HCT116 (cell line): Measurements from ENCODE around the gene TGFBR3. TPM values are rescaled to one million over a fixed set of nuclear protein-coding genes. Genes with fewer than 3 reads are reported as not detected.

Experiments used
- ATAC-seq: fragments of 200-7000 bp; cut with Tn5 transposase; 2 replicates; pipeline ENCODE4 v1.9.1; 2020; ENCODE audit warnings: mild to moderate bottlenecking, moderate library complexity
- BruUV-seq: library from RNA; stranded (reverse); fragments of 400-500 nt; replicated peaks from 2 replicates; lab custom pipeline; 2021; lab: Mats Ljungman, UMichigan
- CTCF ChIA-PET: fragments of 300-600 bp; sonication (Branson Sonifier 250); formaldehyde crosslinking; loops from one replicate; lab custom pipeline; 2021; ENCODE audit warnings: antibody characterized with exemption; lab: Charles Lee
- POLR2A ChIA-PET: fragments of 300-600, 350-600 bp; sonication (Branson Sonifier 250); formaldehyde crosslinking; loops from one replicate; lab custom pipeline; 2021; ENCODE audit warnings: antibody characterized with exemption; lab: Charles Lee
- RAD21 ChIA-PET, 2 experiments: fragments of 300-600 bp; sonication (Branson Sonifier 250); formaldehyde crosslinking; loops; one replicate each; lab custom pipeline; 2023; ENCODE audit warnings: low total read pairs in 2 of 2; ENCODE audit not compliant: uncharacterized antibody in 2 of 2, unreplicated experiment in 2 of 2, low non-redundant PET in 1 of 2; lab: Charles Lee
- DNase-seq: peaks from one replicate; pipeline ENCODE4 v3.0.0-alpha.2; 2010; ENCODE audit warnings: low read depth, low spot score
- H2AFZ ChIP-seq: fragments of 200-600 bp; shearing (Covaris generic), sonication (generic); 2 replicates; pipeline ENCODE4 v1.6.1; 2017; ENCODE audit warnings: low read depth, mixed run types, mixed read lengths, antibody characterized with exemption, low read length; ENCODE audit not compliant: poor library complexity, severe bottlenecking
- H3K27ac ChIP-seq: 2 replicates; pipeline ENCODE4 v1.5.1; 2012; ENCODE audit warnings: low read depth, low read length
- H3K27me3 ChIP-seq: fragments of 200-600 bp; sonication (generic); 2 replicates; pipeline ENCODE4 v1.6.1; 2016; ENCODE audit warnings: mixed run types, low read length, mixed read lengths; ENCODE audit not compliant: insufficient read depth
- H3K36me3 ChIP-seq, 2 experiments: fragments of 200-500 bp in 1 of 2; fragments of 200-600 bp in 1 of 2; sonication (Bioruptor generic) in 1 of 2; sonication (generic) in 1 of 2; 2 replicates each; pipeline versions ENCODE4 v1.5.1 to v1.6.1; 2014 to 2016; ENCODE audit warnings: low read length in 2 of 2, inconsistent platforms in 1 of 2, mixed read lengths in 1 of 2, mixed run types in 1 of 2; ENCODE audit not compliant: insufficient read depth in 2 of 2, control insufficient read depth in 1 of 2
- H3K4me1 ChIP-seq, 2 experiments: fragments of 200-600 bp in 1 of 2; sonication (generic) in 1 of 2; 2 replicates each; pipeline versions ENCODE4 v1.5.1 to v1.6.1; 2012 to 2017; ENCODE audit warnings: low read length in 2 of 2, inconsistent platforms in 1 of 2, mild to moderate bottlenecking in 1 of 2, mixed read lengths in 1 of 2, mixed run types in 1 of 2, moderate library complexity in 1 of 2; ENCODE audit not compliant: insufficient read depth in 2 of 2, control insufficient read depth in 1 of 2
- H3K4me2 ChIP-seq: fragments of 200-600 bp; sonication (generic); 2 replicates; pipeline ENCODE4 v1.6.1; 2017; ENCODE audit warnings: mixed run types, low read length, mixed read lengths
- H3K4me3 ChIP-seq, 2 experiments: fragments of 200-600 bp in 1 of 2; sonication (generic) in 1 of 2; replicated peaks in 1 of 2; 2 replicates each; pipeline ENCODE4 v1.5.1; 2011 to 2016; ENCODE audit warnings: low read length in 2 of 2, control low read depth in 1 of 2, low read depth in 1 of 2, mild to moderate bottlenecking in 1 of 2, mixed read lengths in 1 of 2, mixed run types in 1 of 2
- H3K79me2 ChIP-seq: fragments of 200-600 bp; sonication (generic); 2 replicates; pipeline ENCODE4 v1.6.1; 2017; ENCODE audit warnings: mild to moderate bottlenecking, mixed run types, low read length, moderate library complexity, mixed read lengths; ENCODE audit not compliant: insufficient read depth
- H3K9ac ChIP-seq: fragments of 200-600 bp; sonication (generic); 2 replicates; pipeline ENCODE4 v1.6.1; 2016; ENCODE audit warnings: low read length, mixed read lengths
- H3K9me2 ChIP-seq: fragments of 200-600 bp; sonication (generic), shearing (Covaris generic); 2 replicates; pipeline ENCODE4 v1.6.1; 2017; ENCODE audit warnings: mixed run types, mild to moderate bottlenecking, moderate library complexity; ENCODE audit not compliant: insufficient read depth
- H3K9me3 ChIP-seq, 2 experiments: fragments of 200-500 bp in 1 of 2; fragments of 200-600 bp in 1 of 2; sonication (Bioruptor generic) in 1 of 2; sonication (generic) in 1 of 2; 2 replicates each; pipeline ENCODE4 v1.6.1; 2014 to 2017; ENCODE audit warnings: low read length in 2 of 2, mixed read lengths in 2 of 2, inconsistent platforms in 1 of 2, low read depth in 1 of 2, mild to moderate bottlenecking in 1 of 2, mixed run types in 1 of 2, moderate library complexity in 1 of 2; ENCODE audit not compliant: control insufficient read depth in 1 of 2, insufficient read depth in 1 of 2
- H4K20me1 ChIP-seq: fragments of 200-600 bp; sonication (generic), shearing (Covaris generic); 2 replicates; pipeline ENCODE4 v1.6.1; 2017; ENCODE audit warnings: mixed run types, mild to moderate bottlenecking, moderate library complexity; ENCODE audit not compliant: insufficient read depth
- CBX3 ChIP-seq: IDR thresholded peaks from 2 replicates; pipeline ENCODE4 v1.6.1; 2012; ENCODE audit warnings: low read depth
- CEBPB ChIP-seq: IDR thresholded peaks from 2 replicates; pipeline ENCODE4 v1.6.1; 2012; ENCODE audit warnings: low read depth
- EGR1 ChIP-seq: IDR thresholded peaks from 2 replicates; pipeline ENCODE4 v1.6.1; 2012; ENCODE audit warnings: low read depth
- ELF1 ChIP-seq: IDR thresholded peaks from 2 replicates; pipeline ENCODE4 v1.6.1; 2012; ENCODE audit warnings: low read depth, borderline replicate concordance
- EZH2 ChIP-seq: fragments of 200-600 bp; sonication (generic); IDR thresholded peaks from 2 replicates; pipeline ENCODE4 v1.6.1; 2017; ENCODE audit warnings: antibody characterized with exemption, mixed run types
- EZH2phosphoT487 ChIP-seq: fragments of 200-600 bp; IDR thresholded peaks from 2 replicates; pipeline ENCODE4 v1.6.1; 2018; ENCODE audit warnings: antibody characterized with exemption, borderline replicate concordance
- FOSL1 ChIP-seq: IDR thresholded peaks from 2 replicates; pipeline ENCODE4 v1.6.1; 2012; ENCODE audit warnings: low read depth
- JUND ChIP-seq: IDR thresholded peaks from 2 replicates; pipeline ENCODE4 v1.6.1; 2012
- MAX ChIP-seq: IDR thresholded peaks from 2 replicates; pipeline ENCODE4 v1.6.1; 2012
- POLR2A ChIP-seq: IDR thresholded peaks from 2 replicates; pipeline ENCODE4 v1.7.0; 2011; ENCODE audit warnings: borderline replicate concordance; ENCODE audit not compliant: insufficient read depth, insufficient read length; ENCODE audit errors: extremely low read depth
- POLR2AphosphoS5 ChIP-seq: IDR thresholded peaks from 2 replicates; pipeline ENCODE4 v1.6.1; 2011; ENCODE audit warnings: mild to moderate bottlenecking, low read depth, low read length, moderate library complexity
- REST ChIP-seq: IDR thresholded peaks from 2 replicates; pipeline ENCODE4 v1.6.1; 2012; ENCODE audit warnings: low read depth
- SIN3A ChIP-seq: IDR thresholded peaks from 2 replicates; pipeline ENCODE4 v1.6.1; 2012; ENCODE audit warnings: low read depth
- SP1 ChIP-seq: IDR thresholded peaks from 2 replicates; pipeline ENCODE4 v1.6.1; 2012; ENCODE audit warnings: low read depth
- SRF ChIP-seq: IDR thresholded peaks from 2 replicates; pipeline ENCODE4 v1.6.1; 2012; ENCODE audit warnings: low read depth
- TCF7L2 ChIP-seq: IDR thresholded peaks from 2 replicates; pipeline ENCODE4 v1.7.0; 2011; ENCODE audit warnings: borderline replicate concordance, inconsistent platforms; ENCODE audit not compliant: insufficient read depth, insufficient read length; ENCODE audit errors: extremely low read depth
- ZBTB33 ChIP-seq: IDR thresholded peaks from 2 replicates; pipeline ENCODE4 v1.6.1; 2011; ENCODE audit warnings: mild to moderate bottlenecking, low read length, moderate library complexity; ENCODE audit not compliant: insufficient replicate concordance; ENCODE audit errors: extremely low read depth
- ZNF274 ChIP-seq: fragments of 200-500 bp; sonication (Bioruptor generic); IDR thresholded peaks from 2 replicates; pipeline ENCODE4 v1.6.1; 2014; ENCODE audit warnings: mild to moderate bottlenecking, low read depth, low read length, inconsistent platforms
- intact Hi-C: fragments of 100-400 bp; cut with micrococcal nuclease; formaldehyde crosslinking; loops from 2 replicates; pipeline ENCODE4 v1.10.0; 2022
- total RNA-seq: library from RNA; stranded (reverse); gene quantifications from one replicate; pipeline ENCODE4 v1.2.1, GENCODE V29; 2021; ENCODE audit not compliant: unreplicated experiment

The TGFBR3 gene
- total RNA-seq, 1 experiment from 2014 or later: 7.1 TPM

GRCh38 chr1:91829293-91830153 lies 56.4 kb downstream of the TGFBR3 start (continued):
- TF ChIP-seq POLR2AphosphoS5: no peak
- no peak for TF ChIP-seq JUND
- TF ChIP-seq EZH2phosphoT487: no peak
- TF ChIP-seq SP1: no peak
- TF ChIP-seq ZNF274: no peak
- TF ChIP-seq FOSL1: no peak
- no peak for TF ChIP-seq EGR1

- RAD21 ChIA-PET: interaction anchor here in 1 of 2 experiments (0.6 kb wide), 1 partner anchor 37 kb away, joined by 4 read pairs; no protein-coding TSS in a partner anchor
- ATAC-seq (no peak), DNase-seq (no peak)
- no peak overlapping the region for H3K9ac ChIP-seq
- H3K4me2 ChIP-seq: no peak overlapping the region
- H3K4me1 ChIP-seq: no peaks in the 10 kb centered on the region; a peak in 1 of 4 replicates
- no peaks in the 10 kb centered on the region for H3K27me3 ChIP-seq
- H3K9me3 ChIP-seq: no peaks in the 10 kb centered on the region
- no peaks in the 10 kb centered on the region for H4K20me1 ChIP-seq
- no peak overlapping the region for H3K27ac ChIP-seq
- no peaks in the 10 kb centered on the region for H3K9me2 ChIP-seq
- TF ChIP-seq POLR2AphosphoS5 (no peak), EZH2 (no peak), SIN3A (no peak), ZBTB33 (no peak), ELF1 (no peak), FOSL1 (no peak), TCF7L2 (no peak), SRF (no peak), MAX (no peak), ZNF274 (no peak), EGR1 (no peak), POLR2A (no peak), REST (no peak), SP1 (no peak), CEBPB (no peak), CBX3 (no peak)
- H3K4me3 ChIP-seq: no peak overlapping the region
- H3K79me2 ChIP-seq: no peaks in the 10 kb centered on the region
- H3K36me3 ChIP-seq: no peaks in the 10 kb centered on the region
- CTCF ChIA-PET: no interaction called here
- no peak overlapping the region for H2AFZ ChIP-seq
- intact Hi-C loops: no loop called here
- no TSS peak for BruUV-seq
- POLR2A ChIA-PET: no interaction called here
Measured at GRCh38 chr1:91828583-91829281, 57.2 kb downstream of the TGFBR3 start.
